Testis (tissue), 3 donors: ENCODE measurements around the gene SGPL1. TPM values are rescaled to one million over a fixed set of nuclear protein-coding genes. Genes with fewer than 3 reads are reported as not detected.
"Not testable (repeated sequence)": the region's sequence is repeated elsewhere in the genome, so short reads cannot be mapped to it uniquely, and the experiment has no call there.

Source experiments
- DNase-seq: peaks from one replicate; pipeline ENCODE4 v3.0.0-alpha.2; 2019
- H3K27ac ChIP-seq, 2 donors: fragments of 200-600 bp; sonication (generic); one replicate each; pipeline ENCODE4 v1.5.1; 2019
- H3K27me3 ChIP-seq: fragments of 200-600 bp; sonication (generic); one replicate; pipeline ENCODE4 v1.5.1; 2019
- H3K36me3 ChIP-seq: fragments of 200-600 bp; sonication (generic); one replicate; pipeline ENCODE4 v1.5.1; 2017; ENCODE audit warnings: low read depth; ENCODE audit errors: missing control alignments
- H3K4me1 ChIP-seq: fragments of 200-600 bp; sonication (generic); one replicate; pipeline ENCODE4 v1.5.1; 2019
- H3K4me3 ChIP-seq, 2 donors: fragments of 200-600 bp; sonication (generic); one replicate each; pipeline ENCODE4 v1.5.1; 2017 to 2019
- H3K9me3 ChIP-seq: fragments of 200-600 bp; sonication (generic); one replicate; pipeline ENCODE4 v1.5.1; 2017
- CTCF ChIP-seq, 3 experiments: fragments of 450-650 bp in 2 of 3; fragments of 200-600 bp in 1 of 3; sonication (generic) in 1 of 3; IDR thresholded peaks; one replicate each; pipeline ENCODE4 v1.5.1; 2016 to 2019; ENCODE audit warnings: antibody characterized with exemption in 3 of 3, mild to moderate bottlenecking in 2 of 3, moderate library complexity in 1 of 3
- POLR2A ChIP-seq: fragments of 450-650 bp; IDR thresholded peaks from one replicate; pipeline ENCODE4 v1.6.1; 2017; ENCODE audit warnings: antibody characterized with exemption, mild to moderate bottlenecking, moderate library complexity
- WGBS, 2 donors: methylation state at CpG; one replicate each; pipeline ENCODE4 v1.1.5; 2018; 5-methylcytosine and 5-hydroxymethylcytosine counted together
- intact Hi-C: fragments of 100-400 bp; cut with DNase I; formaldehyde crosslinking; loops from one replicate; pipeline ENCODE4 v1.15.1; 2023; ENCODE audit warnings: low total_unique reads
- polyA plus RNA-seq: library from polyadenylated mRNA; stranded (reverse); fragments of 350-450 nt; fragmentation: Illumina TruSeq; extraction: RNeasy Lipid Tissue Mini Kit (QIAGEN cat#74804); gene quantifications from one replicate; pipeline ENCODE4 v1.2.3, GENCODE V29; 2014; ENCODE audit warnings: low read depth, low replicate concordance; ENCODE audit not compliant: insufficient read depth
- total RNA-seq, 2 donors: library from RNA; depleted of rRNA; stranded (reverse); fragments of >200 nt; gene quantifications; one replicate each; pipeline ENCODE4 v1.2.3, GENCODE V29; 2016

Gene SGPL1
- total and polyA plus RNA-seq, 3 donors from 2014 or later: 38.5 to 70.1 (median 64.2) TPM

- no peak for DNase-seq
- no peaks in the 10 kb centered on the region for H3K4me1 ChIP-seq
Measured at GRCh38 chr10:70918851-70919530, 103.2 kb downstream of the SGPL1 start.

DNA sequence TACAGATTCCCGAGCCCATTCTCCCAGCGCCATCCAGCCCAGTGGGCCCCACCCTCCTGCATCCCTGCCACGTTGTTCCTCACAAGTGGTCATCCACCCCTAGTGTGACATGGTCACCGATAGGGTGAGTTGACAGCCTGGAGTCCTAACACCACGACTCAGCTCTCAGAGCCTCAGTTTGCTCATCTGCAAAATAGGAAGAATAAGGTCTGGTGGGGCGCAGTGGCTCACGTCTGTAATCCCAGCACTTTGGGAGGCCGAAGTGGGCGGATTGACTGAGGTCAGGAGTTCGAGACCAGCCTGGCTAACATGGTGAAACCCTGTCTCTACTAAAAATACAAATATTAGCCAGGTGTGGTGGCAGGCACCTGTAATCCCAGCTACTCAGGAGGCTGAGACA, 104.2 kb downstream of the SGPL1 start:
- not testable (repeated sequence) for H3K36me3 ChIP-seq, H3K4me3 ChIP-seq, H3K27me3 ChIP-seq, H3K27ac ChIP-seq, H3K4me1 ChIP-seq, H3K9me3 ChIP-seq, DNase-seq
- intact Hi-C loops: loop anchor here (10.0 kb wide), 1 partner anchor 355 kb away; no protein-coding TSS in a partner anchor
- 89 to 90% methylated on average over 10 of the region's 10 CpGs for WGBS, 2 donors

More at GRCh38 chr10:70918851-70919530, 103.2 kb downstream of the SGPL1 start:
- H3K27me3 ChIP-seq: no peaks in the 10 kb centered on the region
- WGBS, 2 donors: 26 to 32% methylated on average over 20 to 21 of the region's 22 CpGs
- no peak overlapping the region for H3K4me3 ChIP-seq
- no peak overlapping the region for H3K27ac ChIP-seq
- intact Hi-C loops: no loop called here
- no peaks in the 10 kb centered on the region for H3K9me3 ChIP-seq
- no peak for TF ChIP-seq POLR2A
- TF ChIP-seq CTCF (IDR thresholded peaks at IDR 0.05): no peak
- H3K36me3 ChIP-seq: no peaks in the 10 kb centered on the region

DNA sequence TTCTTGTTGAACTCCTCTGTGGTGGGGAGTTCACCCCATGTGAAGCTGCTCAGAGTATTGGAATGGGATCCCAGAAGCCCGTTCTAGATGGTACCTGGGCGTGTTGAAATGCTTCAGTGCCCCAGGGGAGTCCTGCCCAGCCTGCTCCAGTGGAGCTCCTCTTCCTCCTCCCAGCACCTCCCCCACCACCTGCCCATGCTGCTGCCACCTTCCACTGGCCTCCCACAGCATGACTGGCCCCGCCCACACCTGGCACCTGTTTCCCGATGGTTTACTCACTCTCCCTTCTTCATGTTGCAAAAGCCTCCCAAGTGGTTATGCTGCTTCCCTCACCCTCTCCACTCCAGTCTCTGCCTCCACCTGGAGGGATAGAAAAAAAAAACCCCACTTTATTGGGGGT, 104.8 kb downstream of the SGPL1 start:
- intact Hi-C loops: loop anchor here (10.0 kb wide), 1 partner anchor 354 kb away; no protein-coding TSS in a partner anchor
- 75 to 78% methylated on average over 4 of the region's 4 CpGs for WGBS, 2 donors
- Histone ChIP-seq H3K4me1 (no peaks in the 10 kb centered on the region), H3K4me3 (no peak overlapping the region), H3K36me3 (no peaks in the 10 kb centered on the region), H3K27me3 (no peaks in the 10 kb centered on the region), H3K27ac (no peak overlapping the region), H3K9me3 (no peaks in the 10 kb centered on the region)
- DNase-seq: no peak
- TF ChIP-seq CTCF (IDR thresholded peaks at IDR 0.05) (no peak), POLR2A (no peak)

GRCh38 chr10:70921285-70921684, 105.5 kb downstream of the SGPL1 start:
- DNase-seq: no peak
- Histone ChIP-seq H3K36me3 (no peaks in the 10 kb centered on the region), H3K4me3 (no peak overlapping the region), H3K4me1 (no peaks in the 10 kb centered on the region), H3K9me3 (no peaks in the 10 kb centered on the region), H3K27ac (no peak overlapping the region), H3K27me3 (no peaks in the 10 kb centered on the region)
- WGBS, 2 donors: 73 to 82% methylated on average over 1 of the region's 1 CpG
- no peak for TF ChIP-seq CTCF (IDR thresholded peaks at IDR 0.05)
- no peak for TF ChIP-seq POLR2A
- intact Hi-C loops: loop anchor here (10.0 kb wide), 1 partner anchor 354 kb away; no protein-coding TSS in a partner anchor

DNA sequence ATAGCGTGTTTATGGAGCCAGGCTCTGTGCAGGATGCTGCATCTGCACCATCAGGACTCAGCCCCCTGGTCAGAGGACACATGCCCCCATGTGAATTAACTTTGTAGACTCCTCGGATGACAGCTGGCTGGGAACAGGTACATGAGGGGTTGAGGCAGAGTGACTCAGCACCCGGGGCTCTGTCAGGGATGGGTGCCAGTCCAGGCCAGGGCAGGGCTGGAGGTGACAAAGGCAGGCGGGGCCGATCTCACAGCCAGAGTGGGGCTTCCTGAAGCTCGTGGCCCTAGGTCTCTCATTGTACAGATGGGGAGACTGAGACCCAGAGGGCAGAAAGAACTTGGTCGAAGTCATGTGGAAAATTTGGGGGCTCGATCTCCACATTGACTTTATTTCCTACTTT, 107.9 kb downstream of the SGPL1 start:
- Histone ChIP-seq H3K9me3 (no peaks in the 10 kb centered on the region), H3K4me3 (no peak overlapping the region), H3K36me3 (no peaks in the 10 kb centered on the region), H3K27me3 (no peaks in the 10 kb centered on the region), H3K27ac (no peak overlapping the region), H3K4me1 (no peaks in the 10 kb centered on the region)
- 91 to 96% methylated on average over 8 of the region's 8 CpGs for WGBS, 2 donors
- DNase-seq: no peak
- intact Hi-C loops: loop anchor here (10.0 kb wide), 1 partner anchor 351 kb away; no protein-coding TSS in a partner anchor
- TF ChIP-seq POLR2A (no peak), CTCF (IDR thresholded peaks at IDR 0.05) (no peak)
